HCT116 (cell line): Measurements from ENCODE around the gene SDSL.

ENCODE experiments used
- EGR1 ChIP-seq: IDR thresholded peaks from 2 replicates; pipeline ENCODE4 v1.6.1; 2012; ENCODE audit warnings: low read depth
- POLR2AphosphoS5 ChIP-seq: IDR thresholded peaks from 2 replicates; pipeline ENCODE4 v1.6.1; 2011; ENCODE audit warnings: mild to moderate bottlenecking, low read depth, low read length, moderate library complexity
- SRF ChIP-seq: IDR thresholded peaks from 2 replicates; pipeline ENCODE4 v1.6.1; 2012; ENCODE audit warnings: low read depth
- TCF7L2 ChIP-seq: IDR thresholded peaks from 2 replicates; pipeline ENCODE4 v1.7.0; 2011; ENCODE audit warnings: borderline replicate concordance, inconsistent platforms; ENCODE audit not compliant: insufficient read depth, insufficient read length; ENCODE audit errors: extremely low read depth
- ZFX ChIP-seq: fragments of 450-650 bp; IDR thresholded peaks from 2 replicates; pipeline ENCODE4 v1.6.1; 2017
- ZNF274 ChIP-seq: fragments of 200-500 bp; sonication (Bioruptor generic); IDR thresholded peaks from 2 replicates; pipeline ENCODE4 v1.6.1; 2014; ENCODE audit warnings: mild to moderate bottlenecking, low read depth, low read length, inconsistent platforms
- TF ChIP-seq, protein P1 (sequence below), 3 experiments: fragments of 200-600 bp in 1 of 3; sonication (generic) in 1 of 3; IDR thresholded peaks in 2 of 3; conservative IDR thresholded peaks in 1 of 3; 2 replicates each; pipeline ENCODE4 v1.5.1; 2012 to 2017; ENCODE audit warnings: low read depth in 2 of 3, low read length in 2 of 3, antibody characterized with exemption in 1 of 3, borderline replicate concordance in 1 of 3, control low read depth in 1 of 3, mild to moderate bottlenecking in 1 of 3, mixed read lengths in 1 of 3, mixed run types in 1 of 3, moderate library complexity in 1 of 3; ENCODE audit not compliant: insufficient read depth in 1 of 3
- TF ChIP-seq, protein P2 (sequence below): IDR thresholded peaks from 2 replicates; pipeline ENCODE4 v1.6.1; 2012; ENCODE audit warnings: low read depth

DNA sequence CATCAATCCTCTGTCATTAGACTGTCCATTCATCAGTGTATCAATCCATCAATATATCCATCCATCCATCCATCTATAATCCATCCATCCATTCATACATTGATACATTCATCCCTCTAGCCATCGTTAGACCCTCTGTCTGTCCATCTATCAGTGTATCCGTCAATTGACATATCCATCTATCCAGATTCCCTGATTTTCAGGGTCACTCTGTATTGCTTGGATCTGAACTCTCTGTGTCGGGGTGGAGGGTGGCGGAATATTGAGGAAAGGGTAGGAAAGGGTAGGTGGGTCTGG lies 17.1 kb downstream of the SDSL start:
- TF ChIP-seq POLR2AphosphoS5 (no peak), ZNF274 (no peak), TCF7L2 (no peak), ZFX (no peak), EGR1 (no peak), SRF (no peak)
- TF ChIP-seq, protein P1, sequence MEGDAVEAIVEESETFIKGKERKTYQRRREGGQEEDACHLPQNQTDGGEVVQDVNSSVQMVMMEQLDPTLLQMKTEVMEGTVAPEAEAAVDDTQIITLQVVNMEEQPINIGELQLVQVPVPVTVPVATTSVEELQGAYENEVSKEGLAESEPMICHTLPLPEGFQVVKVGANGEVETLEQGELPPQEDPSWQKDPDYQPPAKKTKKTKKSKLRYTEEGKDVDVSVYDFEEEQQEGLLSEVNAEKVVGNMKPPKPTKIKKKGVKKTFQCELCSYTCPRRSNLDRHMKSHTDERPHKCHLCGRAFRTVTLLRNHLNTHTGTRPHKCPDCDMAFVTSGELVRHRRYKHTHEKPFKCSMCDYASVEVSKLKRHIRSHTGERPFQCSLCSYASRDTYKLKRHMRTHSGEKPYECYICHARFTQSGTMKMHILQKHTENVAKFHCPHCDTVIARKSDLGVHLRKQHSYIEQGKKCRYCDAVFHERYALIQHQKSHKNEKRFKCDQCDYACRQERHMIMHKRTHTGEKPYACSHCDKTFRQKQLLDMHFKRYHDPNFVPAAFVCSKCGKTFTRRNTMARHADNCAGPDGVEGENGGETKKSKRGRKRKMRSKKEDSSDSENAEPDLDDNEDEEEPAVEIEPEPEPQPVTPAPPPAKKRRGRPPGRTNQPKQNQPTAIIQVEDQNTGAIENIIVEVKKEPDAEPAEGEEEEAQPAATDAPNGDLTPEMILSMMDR (IDR thresholded peaks at IDR 0.05 in 2 of 3, conservative IDR thresholded peaks at IDR 0.05 in 1 of 3; ENCODE audit: borderline replicate concordance in 1 of 3, insufficient read depth in 1 of 3, low read depth in 2 of 3, low read length in 2 of 3): no peak
- TF ChIP-seq, protein P2, sequence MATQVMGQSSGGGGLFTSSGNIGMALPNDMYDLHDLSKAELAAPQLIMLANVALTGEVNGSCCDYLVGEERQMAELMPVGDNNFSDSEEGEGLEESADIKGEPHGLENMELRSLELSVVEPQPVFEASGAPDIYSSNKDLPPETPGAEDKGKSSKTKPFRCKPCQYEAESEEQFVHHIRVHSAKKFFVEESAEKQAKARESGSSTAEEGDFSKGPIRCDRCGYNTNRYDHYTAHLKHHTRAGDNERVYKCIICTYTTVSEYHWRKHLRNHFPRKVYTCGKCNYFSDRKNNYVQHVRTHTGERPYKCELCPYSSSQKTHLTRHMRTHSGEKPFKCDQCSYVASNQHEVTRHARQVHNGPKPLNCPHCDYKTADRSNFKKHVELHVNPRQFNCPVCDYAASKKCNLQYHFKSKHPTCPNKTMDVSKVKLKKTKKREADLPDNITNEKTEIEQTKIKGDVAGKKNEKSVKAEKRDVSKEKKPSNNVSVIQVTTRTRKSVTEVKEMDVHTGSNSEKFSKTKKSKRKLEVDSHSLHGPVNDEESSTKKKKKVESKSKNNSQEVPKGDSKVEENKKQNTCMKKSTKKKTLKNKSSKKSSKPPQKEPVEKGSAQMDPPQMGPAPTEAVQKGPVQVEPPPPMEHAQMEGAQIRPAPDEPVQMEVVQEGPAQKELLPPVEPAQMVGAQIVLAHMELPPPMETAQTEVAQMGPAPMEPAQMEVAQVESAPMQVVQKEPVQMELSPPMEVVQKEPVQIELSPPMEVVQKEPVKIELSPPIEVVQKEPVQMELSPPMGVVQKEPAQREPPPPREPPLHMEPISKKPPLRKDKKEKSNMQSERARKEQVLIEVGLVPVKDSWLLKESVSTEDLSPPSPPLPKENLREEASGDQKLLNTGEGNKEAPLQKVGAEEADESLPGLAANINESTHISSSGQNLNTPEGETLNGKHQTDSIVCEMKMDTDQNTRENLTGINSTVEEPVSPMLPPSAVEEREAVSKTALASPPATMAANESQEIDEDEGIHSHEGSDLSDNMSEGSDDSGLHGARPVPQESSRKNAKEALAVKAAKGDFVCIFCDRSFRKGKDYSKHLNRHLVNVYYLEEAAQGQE: no peak
